Islet precursor cell (in vitro differentiated cells): Measurements from ENCODE around the gene FAM120B.
"Not testable (repeated sequence)": the region's sequence is repeated elsewhere in the genome, so short reads cannot be mapped to it uniquely, and the experiment has no call there.

Experiments used
- DNase-seq: peaks from one replicate; pipeline ENCODE4 v3.0.0-alpha.2; 2018

FAM120B gene

GRCh38 chr6:170398743-170399369 lies 92.3 kb downstream of the FAM120B start:
- not testable (repeated sequence) for DNase-seq

- not testable (repeated sequence) for DNase-seq
Observed at GRCh38 chr6:170399955-170400558, 93.5 kb downstream of the FAM120B start.

- peak; percentile 59 for DNase-seq
Observed at GRCh38 chr6:170402318-170403040, 95.9 kb downstream of the FAM120B start.

GRCh38 chr6:170403451-170403850 lies 96.9 kb downstream of the FAM120B start:
- DNase-seq = peak; percentile 81

GRCh38 chr6:170404036-170404435 lies 97.5 kb downstream of the FAM120B start:
- no peak for DNase-seq

GRCh38 chr6:170404697-170405096 lies 98.1 kb downstream of the FAM120B start:
- DNase-seq = peak; percentile 41

- peak; percentile 78 for DNase-seq
Observed at GRCh38 chr6:170405311-170405975, 98.9 kb downstream of the FAM120B start.

GRCh38 chr6:170407200-170407599 lies 100.6 kb downstream of the FAM120B start:
- peak; percentile 29 for DNase-seq

- no peak for DNase-seq
Observed at GRCh38 chr6:170407932-170408331, 101.4 kb downstream of the FAM120B start.

GRCh38 chr6:170409746-170410145 lies 103.2 kb downstream of the FAM120B start:
- not testable (repeated sequence) for DNase-seq

GRCh38 chr6:170410241-170410640 lies 103.7 kb downstream of the FAM120B start:
- DNase-seq = no peak

GRCh38 chr6:170415318-170415717 lies 108.8 kb downstream of the FAM120B start:
- DNase-seq = no peak

GRCh38 chr6:170416303-170416702 lies 109.7 kb downstream of the FAM120B start:
- no peak for DNase-seq

GRCh38 chr6:170416959-170417606 lies 110.5 kb downstream of the FAM120B start:
- no peak for DNase-seq

- no peak for DNase-seq
Observed at GRCh38 chr6:170417881-170418280, 111.3 kb downstream of the FAM120B start.

- DNase-seq = no peak
Observed at GRCh38 chr6:170420283-170420682, 113.7 kb downstream of the FAM120B start.

GRCh38 chr6:170420791-170421776 lies 114.5 kb downstream of the FAM120B start:
- DNase-seq = no peak

- DNase-seq = no peak
Observed at GRCh38 chr6:170421921-170422320, 115.4 kb downstream of the FAM120B start.

GRCh38 chr6:170423030-170423429 lies 116.5 kb downstream of the FAM120B start:
- DNase-seq = peak; percentile 82

- DNase-seq = no peak
Observed at GRCh38 chr6:170423814-170424603, 117.5 kb downstream of the FAM120B start.

- DNase-seq = no peak
Observed at GRCh38 chr6:170424604-170425126, 118.1 kb downstream of the FAM120B start.
